ACHN (cell line): ENCODE results near the gene LRRC53.

Experiments
- DNase-seq: peaks from one replicate; pipeline ENCODE4 v3.0.0-alpha.2; 2015
- in situ Hi-C: cut with HindIII; loops from 2 replicates; pipeline ENCODE4 v1.10.0; 2017; ENCODE audit warnings: low sequenced_read_pairs, low pct_ligation_motif_present, low pct_unique_long_range_greater_than_20kb

The LRRC53 gene

GRCh38 chr1:74453277-74453676, 59.1 kb downstream of the LRRC53 start:
- DNase-seq = no peak
- in situ Hi-C loops = no loop called here

- no peak for DNase-seq
- in situ Hi-C loops = no loop called here
These were observed 60.4 kb downstream of the LRRC53 start for GRCh38 chr1:74452035-74452434.

GRCh38 chr1:74437035-74437434, 75.4 kb downstream of the LRRC53 start:
- no peak for DNase-seq

GRCh38 chr1:74436078-74436477, 76.3 kb downstream of the LRRC53 start:
- in situ Hi-C loops = no loop called here
- DNase-seq = no peak

More at GRCh38 chr1:74437035-74437434, 75.4 kb downstream of the LRRC53 start:
- in situ Hi-C loops = no loop called here

- DNase-seq = no peak
- in situ Hi-C loops = no loop called here
These were observed 78.1 kb downstream of the LRRC53 start for GRCh38 chr1:74434321-74434720.

- in situ Hi-C loops = no loop called here
- DNase-seq = no peak
These were observed 80.1 kb downstream of the LRRC53 start for GRCh38 chr1:74432325-74432724.

GRCh38 chr1:74431531-74431930, 80.9 kb downstream of the LRRC53 start:
- in situ Hi-C loops = no loop called here
- no peak for DNase-seq

- DNase-seq = no peak
- in situ Hi-C loops = no loop called here
These were observed 82.0 kb downstream of the LRRC53 start for GRCh38 chr1:74430342-74430934.

GRCh38 chr1:74429580-74429979, 82.8 kb downstream of the LRRC53 start:
- in situ Hi-C loops = no loop called here
- DNase-seq = no peak

- in situ Hi-C loops = no loop called here
- DNase-seq = no peak
These were observed 84.7 kb downstream of the LRRC53 start for GRCh38 chr1:74427681-74428080.

GRCh38 chr1:74426208-74426937, 86.0 kb downstream of the LRRC53 start:
- no peak for DNase-seq
- in situ Hi-C loops = no loop called here

- in situ Hi-C loops = no loop called here
These were observed 86.7 kb downstream of the LRRC53 start for GRCh38 chr1:74425676-74426075.

GRCh38 chr1:74423471-74423870, 88.9 kb downstream of the LRRC53 start:
- no peak for DNase-seq
- in situ Hi-C loops = no loop called here

More at GRCh38 chr1:74425676-74426075, 86.7 kb downstream of the LRRC53 start:
- DNase-seq = no peak

- no peak for DNase-seq
- in situ Hi-C loops = no loop called here
These were observed 89.8 kb downstream of the LRRC53 start for GRCh38 chr1:74422421-74423292.

GRCh38 chr1:74420467-74420866, 91.9 kb downstream of the LRRC53 start:
- DNase-seq = no peak
- in situ Hi-C loops = no loop called here
